ENCODE results near the gene FAM135A.

FAM135A gene

DNA sequence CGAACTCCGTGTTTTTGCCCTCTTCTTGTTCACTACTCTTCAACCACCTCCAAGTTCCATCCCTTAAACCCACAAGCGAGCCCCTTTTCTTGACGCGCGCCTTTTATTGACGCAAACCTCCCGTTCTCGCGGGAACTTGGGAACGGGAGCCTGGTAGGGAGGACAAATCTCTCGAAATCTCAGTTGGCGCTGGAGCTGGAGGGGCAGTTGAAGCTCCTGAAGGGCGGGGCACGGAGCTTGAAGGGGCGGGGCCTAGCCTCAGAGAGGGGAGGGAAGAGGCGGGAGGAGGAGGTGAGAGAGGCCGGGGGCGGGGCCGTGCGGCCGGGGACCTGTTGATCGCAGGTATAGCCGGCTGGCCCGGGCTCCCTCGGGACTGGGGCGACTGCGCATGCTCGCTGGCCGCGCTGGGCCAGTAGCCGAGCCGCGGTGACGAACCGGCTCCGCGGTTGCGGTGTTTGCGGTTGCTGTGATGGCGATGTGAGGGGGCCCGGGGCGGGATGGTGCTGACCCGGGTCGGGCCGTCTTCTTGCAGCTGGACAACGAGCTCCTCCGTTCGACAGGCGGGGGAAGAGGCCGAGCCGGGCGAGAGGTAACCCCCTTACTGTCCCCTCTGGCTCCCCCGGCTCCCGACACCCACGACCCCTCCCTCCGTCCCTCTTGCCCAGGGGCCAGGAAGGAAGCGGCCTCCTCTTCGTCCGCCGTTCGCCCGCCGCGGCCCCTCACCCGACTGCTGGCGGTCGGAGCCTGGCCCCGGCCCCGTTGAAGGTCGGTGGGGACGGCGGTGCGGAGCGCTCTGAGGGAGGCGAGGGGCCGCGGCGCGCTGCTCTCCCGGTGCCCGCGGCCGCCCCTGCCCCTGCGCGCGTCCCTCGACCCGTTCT lies at the start of gene FAM135A:
FAM135A (plus strand) TSS at position 395 of the 878 bp plus-strand sequence. CDS start 14,835 bp downstream, outside the sequence.
- peak; percentile 98 for DNase-seq

DNA sequence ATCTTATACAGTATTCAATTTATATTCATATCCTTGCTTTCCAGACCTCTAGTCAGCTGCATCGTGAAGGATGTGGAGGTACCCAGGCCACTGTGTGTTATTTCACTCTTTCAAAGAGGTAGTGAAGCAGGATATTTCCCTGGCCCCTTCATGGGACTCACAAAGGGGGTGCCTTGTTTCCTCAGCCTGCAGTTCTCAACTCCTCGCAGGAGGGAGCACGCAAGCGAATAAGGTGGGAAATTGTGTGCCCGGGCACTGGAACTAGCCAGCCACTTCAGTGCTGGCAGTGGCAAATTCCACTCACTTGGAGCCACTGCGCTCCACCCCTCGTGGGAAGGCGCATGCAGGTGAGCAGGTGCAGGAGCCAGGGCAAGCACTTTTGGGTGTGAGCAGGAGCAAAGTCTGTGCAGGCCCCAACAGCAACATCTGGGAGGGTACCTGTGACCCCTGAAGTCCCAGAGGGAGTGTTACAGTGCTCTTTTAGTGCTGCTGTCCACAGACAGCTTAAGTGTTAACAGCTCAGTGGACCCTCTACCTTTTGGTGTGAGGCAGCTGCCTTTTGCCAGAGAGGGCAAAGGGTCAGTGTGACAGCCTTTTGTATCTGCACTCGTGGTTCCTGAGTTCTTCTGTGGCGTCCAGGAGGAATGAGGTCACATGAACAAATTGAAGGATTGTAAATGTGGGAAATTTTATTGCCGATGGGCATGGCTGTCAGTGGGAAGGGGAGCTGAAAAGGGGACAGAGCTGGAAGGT lies 49.4 kb upstream of the FAM135A start:
- no peak for DNase-seq

DNA sequence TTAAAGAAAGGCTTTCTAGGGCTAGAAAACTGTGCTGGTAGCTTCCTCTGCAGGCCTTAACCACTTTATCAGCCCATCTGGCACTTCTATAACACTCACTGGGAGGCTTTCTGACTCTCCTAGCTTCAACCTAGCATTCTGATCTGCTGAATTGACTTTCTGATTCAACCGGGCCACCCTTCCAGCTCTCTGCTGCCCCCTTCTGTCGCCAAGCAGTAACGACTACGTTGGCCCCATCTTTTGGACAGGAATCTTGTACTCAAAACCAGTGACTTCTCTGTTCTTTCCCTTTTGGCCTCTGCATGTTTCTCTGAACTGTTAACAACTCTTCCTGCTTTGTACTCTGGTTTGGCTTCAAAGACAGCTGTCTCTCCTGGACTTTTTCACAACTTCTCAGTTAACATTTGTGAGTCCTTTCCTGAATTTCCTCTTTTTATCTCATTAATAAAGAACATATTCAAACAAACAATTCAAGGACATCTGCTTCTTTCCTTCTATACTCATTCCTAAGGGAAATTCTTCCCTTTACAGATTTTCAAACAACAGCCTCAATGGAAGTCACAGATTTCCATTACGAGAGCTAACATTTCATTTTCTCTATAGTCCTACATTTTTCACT lies 43.9 kb upstream of the FAM135A start:
- peak; percentile 61 for DNase-seq

DNA sequence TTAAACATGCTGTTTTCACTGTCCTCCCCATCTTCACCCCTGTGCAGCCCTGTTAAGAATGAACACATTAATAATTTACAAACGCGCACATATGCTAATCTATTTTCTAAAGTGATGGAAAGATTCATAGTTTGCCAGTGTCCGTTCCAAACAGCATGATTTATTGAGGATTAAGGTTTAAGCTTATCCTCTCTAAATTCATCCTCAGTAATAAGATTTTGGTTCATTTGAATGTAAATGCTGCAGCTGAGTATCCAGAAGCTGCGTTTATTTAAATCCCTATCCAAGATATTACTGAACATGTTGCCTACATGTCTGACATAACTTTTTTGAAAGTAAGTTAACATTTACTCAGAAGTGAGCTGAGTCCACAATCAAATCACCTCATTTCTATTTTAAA lies 42.8 kb upstream of the FAM135A start:
- no peak for DNase-seq

DNA sequence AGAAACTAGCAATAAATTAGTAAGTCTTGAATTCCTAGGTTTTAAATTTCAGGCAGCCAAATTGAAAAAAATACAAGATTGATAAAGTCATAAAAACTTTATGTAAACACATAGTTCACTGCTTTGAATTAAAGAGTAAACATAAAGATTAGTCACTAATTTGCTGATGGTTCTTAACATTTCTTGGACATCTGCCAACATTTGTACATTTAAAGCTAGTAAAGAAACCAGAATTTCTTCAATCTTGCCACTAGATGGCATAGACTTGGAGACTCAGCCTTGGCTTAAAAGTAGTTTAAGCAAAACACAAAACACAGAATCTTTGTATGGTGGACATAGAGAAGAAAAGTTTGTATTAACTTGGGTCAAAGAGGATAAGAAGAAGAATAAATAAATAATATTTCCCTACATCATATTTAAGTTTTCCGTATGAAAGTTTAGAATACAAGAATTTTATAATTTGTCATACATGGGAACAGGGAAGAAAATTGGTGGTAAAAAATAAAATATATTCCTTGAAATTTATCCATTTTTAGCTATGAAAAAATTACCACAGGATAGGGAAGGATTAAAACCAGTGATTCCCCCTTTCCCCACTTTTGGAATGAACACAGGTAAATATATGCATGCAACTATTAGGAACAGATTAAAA lies 41.7 kb upstream of the FAM135A start:
- DNase-seq: peak; percentile 86

DNA sequence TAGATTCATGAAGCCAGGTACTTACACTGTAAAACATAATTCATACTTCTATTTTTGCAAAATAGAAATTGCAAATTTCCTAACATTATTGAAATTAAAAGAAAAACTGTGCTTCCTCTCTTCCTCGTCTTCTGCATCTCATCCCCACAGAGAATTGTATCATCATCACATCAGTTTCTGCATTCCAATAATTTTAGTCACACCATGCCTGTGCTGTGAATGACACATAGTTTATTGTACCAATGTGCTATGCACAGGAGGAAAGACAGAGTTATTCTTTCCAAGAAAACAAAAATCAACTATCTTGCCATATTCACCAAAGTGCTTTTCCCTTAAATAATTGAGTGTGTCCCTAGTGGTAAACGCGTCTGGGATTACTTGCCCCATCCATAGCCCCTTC lies 38.1 kb upstream of the FAM135A start:
- peak; percentile 57 for DNase-seq

DNA sequence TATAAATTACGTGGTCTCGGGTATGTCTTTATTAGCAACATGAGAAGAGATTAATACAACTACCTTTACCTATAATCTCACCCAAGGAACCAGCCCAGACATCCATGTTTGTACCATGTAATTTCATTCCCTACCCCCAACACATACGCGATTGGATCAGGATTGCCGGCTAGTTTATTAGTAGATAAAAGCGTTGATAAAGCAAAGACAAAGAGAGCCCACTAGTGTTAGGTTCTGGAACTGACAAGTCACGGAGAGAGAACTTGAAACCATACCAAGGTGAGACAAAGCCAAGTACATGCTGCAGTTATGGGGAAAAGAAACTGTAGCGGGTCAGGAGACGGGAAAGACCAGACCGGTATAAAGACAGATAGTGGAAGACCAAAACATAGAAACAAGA lies 37.4 kb upstream of the FAM135A start:
- no peak for DNase-seq

DNA sequence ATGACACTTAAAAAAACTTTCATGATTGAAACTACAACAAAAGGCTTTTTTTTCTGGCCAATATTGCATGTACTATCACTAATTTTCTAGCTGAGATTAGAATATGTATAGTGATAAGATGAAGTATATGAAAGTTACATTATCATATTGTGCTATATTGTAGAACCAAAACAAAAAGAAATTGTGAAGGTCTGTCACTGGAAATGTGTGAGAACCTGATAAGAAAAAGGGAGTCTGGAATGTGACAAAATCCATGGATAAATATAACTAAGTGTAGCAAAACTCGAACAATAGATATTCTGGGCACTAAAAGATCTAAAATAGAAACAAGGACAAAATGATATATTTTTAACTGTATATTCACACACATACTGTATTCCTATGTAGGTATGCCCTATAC lies 36.7 kb upstream of the FAM135A start:
- DNase-seq: no peak

DNA sequence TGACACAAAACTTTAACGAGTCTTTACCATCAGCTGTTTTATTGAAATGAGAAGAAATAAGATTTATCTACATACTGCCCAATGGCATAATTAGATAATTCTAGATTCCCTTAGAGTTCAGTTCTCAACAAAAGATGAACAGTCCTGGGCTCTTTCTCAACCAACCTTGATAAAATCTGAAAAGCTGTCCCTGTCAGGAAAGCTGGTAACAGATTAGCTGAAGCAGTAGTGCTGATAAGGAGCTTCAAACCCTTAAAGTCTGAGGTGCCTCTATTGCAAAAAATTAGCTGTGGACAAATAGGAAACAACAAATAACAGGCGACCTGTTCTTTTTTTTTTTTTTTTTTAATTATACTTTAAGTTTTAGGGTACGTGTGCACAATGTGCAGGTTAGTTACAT lies 35.9 kb upstream of the FAM135A start:
- no peak for DNase-seq

DNA sequence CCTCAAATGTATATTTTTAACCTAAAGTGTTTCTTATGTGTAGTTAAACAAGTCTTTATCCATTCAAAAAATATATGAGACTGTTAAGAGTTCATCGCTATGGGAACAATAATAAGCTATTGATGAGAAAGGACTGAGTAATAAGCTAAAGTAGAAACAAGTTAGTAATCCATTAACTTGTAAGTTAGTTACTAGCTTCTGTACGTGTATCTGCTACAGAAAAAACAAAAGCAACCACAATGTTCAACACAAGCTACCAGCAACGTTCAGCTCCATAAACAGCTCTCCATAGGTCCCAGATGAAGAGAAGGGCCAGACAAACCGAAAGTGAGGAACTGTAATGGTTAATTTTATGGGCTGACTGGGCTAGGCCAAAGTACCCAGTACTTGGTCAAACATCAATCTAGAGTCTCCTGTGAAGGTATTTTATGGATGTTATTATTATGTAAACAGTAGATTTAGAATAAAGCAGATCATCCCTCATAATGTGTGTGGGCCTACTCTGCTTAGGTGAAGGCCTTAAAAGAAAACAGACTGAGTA lies 33.8 kb upstream of the FAM135A start:
- no peak for DNase-seq

DNA sequence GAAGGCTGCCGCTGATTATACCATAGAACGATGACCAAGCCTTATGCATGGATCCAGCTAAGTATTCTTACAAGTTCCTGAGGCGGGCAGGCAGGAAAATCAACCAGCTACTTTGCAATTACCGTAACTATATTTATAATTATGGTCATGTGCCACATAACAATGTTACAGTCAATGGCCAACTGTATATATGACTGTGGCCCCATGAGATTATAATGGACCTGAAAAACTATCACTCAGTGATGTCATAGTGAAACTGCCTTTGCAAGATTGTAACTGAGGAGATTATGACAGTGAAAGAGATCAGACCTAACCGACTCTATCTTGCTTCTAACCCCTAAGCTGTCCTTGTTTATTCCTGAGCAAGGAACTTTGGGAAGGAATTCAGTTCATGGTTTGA lies 33.1 kb upstream of the FAM135A start:
- DNase-seq: no peak

DNA sequence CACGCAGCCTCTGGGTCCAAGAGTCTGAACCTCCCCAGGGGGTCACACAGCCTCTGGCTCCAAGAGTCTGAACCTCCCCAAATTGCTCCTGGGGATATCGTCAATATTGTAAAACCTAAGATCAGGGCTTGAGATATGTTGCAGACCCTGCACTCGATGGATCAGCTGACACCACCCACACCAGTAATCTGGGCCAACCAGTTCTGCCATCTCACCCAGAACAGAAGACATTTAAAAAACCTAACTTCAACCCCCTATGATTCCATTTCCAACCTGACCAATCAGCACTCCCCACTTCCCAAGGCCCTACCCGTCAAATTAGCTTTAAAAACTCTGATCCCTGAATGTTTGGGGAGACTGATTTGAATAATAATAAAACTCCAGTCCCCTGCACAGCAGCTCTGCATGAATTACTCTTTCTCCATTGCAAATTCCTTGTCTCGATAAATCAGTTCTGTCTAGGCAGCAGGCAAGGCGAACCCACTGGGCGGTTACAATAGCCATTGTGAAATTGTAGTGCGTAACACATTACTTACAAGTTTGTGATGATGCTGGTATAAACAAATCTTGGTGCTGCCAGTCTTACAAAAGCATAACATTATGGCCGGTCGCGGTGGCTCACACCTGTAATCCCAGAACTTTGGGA lies 32.4 kb upstream of the FAM135A start:
- no peak for DNase-seq

DNA sequence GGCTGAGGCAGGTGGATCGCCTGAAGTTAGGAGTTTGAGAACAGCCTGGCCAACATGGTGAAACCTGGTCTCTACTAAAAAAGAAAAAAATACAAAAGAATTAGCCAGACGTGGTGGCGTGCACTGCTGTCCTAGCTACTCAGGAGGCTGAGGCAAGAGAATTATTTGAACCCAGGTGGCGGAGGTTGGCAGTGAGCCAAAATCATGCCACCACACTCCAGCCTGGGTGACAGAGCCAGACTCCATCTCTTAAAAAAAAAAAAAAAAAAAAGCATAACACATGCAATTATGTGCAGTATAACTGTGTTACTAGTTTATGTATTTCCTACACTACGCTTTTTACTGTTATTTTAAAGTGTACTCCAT lies 31.9 kb upstream of the FAM135A start:
- no peak for DNase-seq

DNA sequence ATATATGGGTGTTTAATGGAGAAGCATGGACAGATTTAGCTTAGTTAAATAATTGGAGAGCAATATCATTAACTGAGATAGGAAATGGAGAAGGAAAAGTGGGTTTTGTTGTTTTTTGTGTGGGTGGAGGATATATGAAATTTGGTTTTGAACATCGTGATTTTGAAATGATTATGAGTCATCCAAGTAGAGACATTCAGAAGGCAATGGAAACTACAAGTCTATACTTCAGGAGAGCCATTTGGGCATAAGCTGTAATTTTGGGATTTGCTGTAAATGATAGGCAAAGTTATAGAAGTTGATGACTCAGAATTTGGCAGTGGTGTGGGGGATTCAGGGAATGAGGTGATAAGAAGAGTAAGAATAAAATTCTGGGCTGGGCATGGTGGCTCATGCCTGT lies 27.4 kb upstream of the FAM135A start:
- no peak for DNase-seq

DNA sequence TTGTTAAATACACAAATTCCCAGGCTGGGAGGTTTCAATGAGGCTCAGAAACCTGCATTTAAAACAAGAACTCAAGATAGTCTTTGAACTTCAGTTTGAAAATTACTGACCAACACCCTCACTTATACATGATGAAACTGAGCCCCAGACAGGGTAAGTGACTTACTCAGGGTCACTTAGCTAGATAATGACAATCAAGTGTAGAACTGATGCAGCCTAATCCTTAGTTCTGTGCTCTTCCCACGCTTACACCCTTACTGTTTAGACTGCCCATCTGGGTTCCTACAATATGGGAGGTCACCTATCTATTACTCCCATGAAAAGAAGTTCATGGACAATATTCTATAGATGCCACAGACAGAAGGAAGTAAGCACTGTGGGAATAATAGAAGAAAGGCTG lies 24.5 kb upstream of the FAM135A start:
- no peak for DNase-seq

DNA sequence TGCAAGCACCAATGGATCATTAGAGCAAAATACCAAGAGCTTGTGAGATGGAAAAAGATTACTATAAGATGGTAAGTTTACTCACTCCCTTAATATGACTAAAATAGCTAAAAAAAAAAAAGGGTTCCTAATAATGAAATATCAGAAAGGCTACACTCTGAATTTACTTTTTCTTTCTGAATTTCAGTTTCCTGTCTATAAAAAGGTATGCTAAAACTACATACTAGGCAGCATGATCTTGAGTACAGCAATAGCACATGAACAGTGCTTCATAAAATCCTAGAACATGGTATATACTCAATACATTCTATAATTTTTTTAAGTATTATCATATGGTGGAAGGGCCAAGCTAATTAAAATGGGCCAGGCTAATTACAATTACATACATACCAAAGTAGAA lies 24.0 kb upstream of the FAM135A start:
- no peak for DNase-seq

DNA sequence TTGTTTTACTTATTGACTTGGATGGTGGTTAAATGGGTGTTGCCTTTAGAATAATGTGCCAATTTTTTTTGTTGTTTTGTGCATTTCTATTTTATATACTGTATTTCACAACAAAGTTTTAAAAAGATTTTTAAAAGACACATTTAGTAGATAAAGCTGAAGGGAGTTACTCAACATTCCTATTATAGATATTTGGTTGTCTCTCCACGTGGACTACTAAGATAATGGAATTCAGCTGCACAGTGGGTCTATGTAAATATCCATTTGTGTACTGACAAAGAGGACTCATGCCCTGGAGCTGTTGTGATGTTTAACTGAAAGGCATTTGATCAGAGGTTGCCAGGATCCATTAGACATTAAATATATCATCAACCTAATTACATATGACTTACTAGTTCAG lies 23.2 kb upstream of the FAM135A start:
- no peak for DNase-seq

DNA sequence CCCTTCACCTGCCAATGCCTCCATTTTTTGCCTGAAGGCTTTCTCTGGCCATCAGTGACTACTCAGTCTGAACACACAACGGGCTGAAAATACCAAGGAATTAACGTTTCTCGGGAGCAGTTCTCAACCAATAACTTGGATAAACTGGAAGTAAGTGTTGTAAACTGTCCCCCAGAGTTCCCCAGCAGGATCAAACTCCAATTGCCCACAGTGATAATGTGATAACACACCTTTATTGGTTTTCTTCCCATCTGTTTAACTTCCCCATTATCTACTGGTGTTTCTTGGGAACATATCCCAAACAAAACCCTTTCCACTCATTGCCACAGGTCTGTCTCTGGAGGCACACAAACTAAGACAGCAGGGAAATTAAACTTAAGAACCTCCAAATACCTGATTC lies 21.8 kb upstream of the FAM135A start:
- no peak for DNase-seq

DNA sequence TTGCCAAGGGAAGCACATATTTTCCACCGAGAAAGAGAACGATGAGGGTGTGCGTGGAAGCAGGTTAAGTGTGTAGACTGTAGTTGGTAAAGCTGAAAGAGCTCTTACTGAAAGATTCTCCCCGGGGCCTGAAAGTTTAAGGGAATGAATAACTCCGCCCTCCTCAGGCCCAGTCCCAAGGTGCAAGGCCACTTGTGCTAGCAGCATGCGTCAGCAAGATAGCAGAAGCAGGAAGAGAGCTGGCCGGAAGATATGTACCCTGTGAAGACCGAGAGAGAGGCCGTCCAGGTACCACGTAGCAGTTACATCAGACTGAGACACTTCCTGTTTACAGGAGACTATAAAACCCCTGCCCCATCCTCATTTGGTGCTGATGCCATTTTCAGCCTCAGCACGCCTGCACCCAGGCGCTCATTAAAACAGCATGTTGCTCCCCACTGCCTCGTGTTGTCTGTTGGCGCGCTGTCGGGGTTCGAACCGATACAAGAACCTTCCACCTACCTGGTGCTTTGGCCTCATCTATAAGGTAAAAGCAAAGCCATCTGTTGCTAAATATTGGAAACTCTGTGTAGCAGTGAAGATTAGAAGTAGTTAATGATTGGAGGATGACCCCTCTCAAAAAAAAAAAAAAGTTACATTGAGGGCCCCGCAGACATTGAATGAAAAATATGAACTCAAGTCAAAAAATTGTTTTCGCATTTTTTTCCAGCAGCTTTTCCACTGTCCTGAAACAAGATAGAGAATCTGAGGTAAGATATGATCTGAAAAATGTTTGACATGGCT lies 18.6 kb upstream of the FAM135A start:
- DNase-seq: no peak

DNA sequence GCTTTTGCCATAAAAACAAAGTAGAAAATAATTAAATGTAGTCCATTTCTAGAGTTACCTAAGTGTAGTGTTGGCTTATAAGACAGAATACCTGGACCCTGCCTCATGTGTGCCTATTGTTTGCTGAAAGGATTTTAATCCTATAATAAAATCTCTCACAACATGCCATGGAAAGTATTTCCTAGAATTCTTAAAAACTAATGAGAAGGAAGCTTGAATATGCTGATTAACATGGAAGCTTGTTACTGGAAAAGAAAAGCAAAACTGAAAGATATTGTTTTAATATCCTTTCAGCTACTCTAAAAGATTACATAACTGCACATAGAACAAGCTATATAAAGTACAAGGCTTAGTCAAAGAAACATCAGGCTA lies 18.0 kb upstream of the FAM135A start:
- DNase-seq: no peak

DNA sequence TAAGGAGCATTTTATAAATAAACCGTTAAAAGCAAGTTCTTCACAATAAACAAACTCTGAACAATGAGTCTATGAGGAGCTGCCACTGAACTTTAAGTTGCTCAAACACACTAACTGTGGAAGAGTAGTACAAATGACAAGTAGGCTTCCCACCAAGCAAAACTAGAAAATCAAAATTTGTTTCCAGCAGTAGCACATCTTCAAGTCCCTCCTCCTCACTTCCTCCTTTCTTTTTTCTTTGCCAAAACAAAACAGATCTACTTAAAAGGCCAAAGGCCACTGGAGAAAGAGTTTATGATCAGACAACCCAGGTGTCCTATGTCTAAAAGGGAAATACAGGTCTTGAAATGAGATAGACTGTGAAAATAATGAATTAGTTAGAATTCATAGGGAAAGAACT lies 17.1 kb upstream of the FAM135A start:
- no peak for DNase-seq

All from fibroblast of skin of right quadriceps (primary cell).